CD4-positive, CD25-positive, alpha-beta regulatory T cell (primary cell): ENCODE data around the gene DAGLA. TPM values are rescaled to one million over a fixed set of nuclear protein-coding genes. Genes with fewer than 3 reads are reported as not detected.

Experiments
- ATAC-seq, 2 donors: fragments of 150-1000 bp; cut with Tn5 transposase; one replicate each; pipeline ENCODE4 v1.10.0; 2021; ENCODE audit warnings: low read depth in 2 of 2, moderate number of reproducible peaks in 2 of 2, moderate library complexity in 1 of 2
- DNase-seq, 3 donors: peaks; one replicate each; pipeline versions ENCODE4 v3.0.0 to v3.0.0-alpha.2; 2012 to 2022; ENCODE audit warnings: mixed read lengths in 1 of 3
- H3K27ac ChIP-seq: one replicate; pipeline ENCODE4 v1.7.0; 2013; ENCODE audit warnings: mild to moderate bottlenecking, low read length; ENCODE audit not compliant: insufficient read depth, poor library complexity, severe bottlenecking
- H3K27me3 ChIP-seq: one replicate; pipeline ENCODE4 v1.7.0; 2013; ENCODE audit warnings: low read length; ENCODE audit not compliant: control insufficient read depth, insufficient read depth
- H3K36me3 ChIP-seq: one replicate; pipeline ENCODE4 v1.7.0; 2013; ENCODE audit warnings: mild to moderate bottlenecking, low read length, moderate library complexity; ENCODE audit not compliant: control insufficient read depth, insufficient read depth
- H3K4me1 ChIP-seq: 2 replicates; pipeline ENCODE4 v1.7.0; 2013; ENCODE audit warnings: mild to moderate bottlenecking, low read length; ENCODE audit not compliant: insufficient read depth, control insufficient read depth, poor library complexity, severe bottlenecking
- H3K4me3 ChIP-seq: one replicate; pipeline ENCODE4 v1.7.0; 2013; ENCODE audit warnings: low read depth, mild to moderate bottlenecking, low read length, moderate library complexity
- H3K9me3 ChIP-seq, 2 experiments: 1 replicate in 1 of 2; 2 replicates in 1 of 2; pipeline ENCODE4 v1.7.0; 2013; ENCODE audit warnings: low read length in 2 of 2, mild to moderate bottlenecking in 1 of 2, moderate library complexity in 1 of 2; ENCODE audit not compliant: control insufficient read depth in 2 of 2
- H3K27ac Mint-ChIP-seq, 3 donors: one replicate each; pipeline ENCODE4 v1.8.0; 2020 to 2022; ENCODE audit warnings: mild to moderate bottlenecking in 3 of 3, mixed read lengths in 3 of 3, moderate library complexity in 2 of 3
- H3K27me3 Mint-ChIP-seq: one replicate; pipeline ENCODE4 v1.8.0; 2022; ENCODE audit warnings: mild to moderate bottlenecking, mixed read lengths
- H3K36me3 Mint-ChIP-seq: one replicate; pipeline ENCODE4 v1.8.0; 2020; ENCODE audit warnings: mixed read lengths
- H3K4me1 Mint-ChIP-seq, 4 donors: one replicate each; pipeline ENCODE4 v1.8.0; 2020 to 2022; ENCODE audit warnings: mixed read lengths in 4 of 4, mild to moderate bottlenecking in 1 of 4
- H3K4me3 Mint-ChIP-seq, 4 donors: one replicate each; pipeline ENCODE4 v1.8.0; 2020 to 2022; ENCODE audit warnings: mild to moderate bottlenecking in 4 of 4, mixed read lengths in 4 of 4, moderate library complexity in 3 of 4
- H3K9me3 Mint-ChIP-seq, 7 donors: one replicate each; pipeline ENCODE4 v1.8.0; 2020 to 2022; ENCODE audit warnings: mixed read lengths in 7 of 7, mild to moderate bottlenecking in 3 of 7, moderate library complexity in 2 of 7
- polyA plus RNA-seq, 4 donors: library from polyadenylated mRNA; unstranded; fragments of 300-500 nt; fragmentation: Illumina TruSeq; gene quantifications; one replicate each; pipeline ENCODE4 v1.2.3, GENCODE V29; 2021
- total RNA-seq: library from RNA; stranded (reverse); gene quantifications from one replicate; pipeline ENCODE4 v1.2.3, GENCODE V29; 2022

The DAGLA gene
- total and polyA plus RNA-seq, 5 donors from 2014 or later = 0.08 to 0.94 (median 0.10) TPM; not detected in 2

- no peaks in the 10 kb centered on the region for H3K36me3 ChIP-seq
- no peak overlapping the region for H3K27ac Mint-ChIP-seq
- ATAC-seq (no peak), DNase-seq (no peak)
- H3K4me3 Mint-ChIP-seq = no peak overlapping the region
- peaks cover 2% of the 10 kb centered on the region for H3K27me3 ChIP-seq
- H3K4me3 ChIP-seq = no peak overlapping the region
- H3K27me3 Mint-ChIP-seq = peaks cover 32% of the 10 kb centered on the region
- peaks cover 0 to 2% (median 0%) of the 10 kb centered on the region in 7 donors for H3K9me3 Mint-ChIP-seq
- H3K36me3 Mint-ChIP-seq = no peaks in the 10 kb centered on the region
- H3K9me3 ChIP-seq = no peaks in the 10 kb centered on the region
- peaks cover 0 to 15% (median 4%) of the 10 kb centered on the region in 4 donors for H3K4me1 Mint-ChIP-seq
- no peak overlapping the region for H3K27ac ChIP-seq
- peaks cover 28% of the 10 kb centered on the region for H3K4me1 ChIP-seq
Measured at GRCh38 chr11:61682906-61683675, 2.9 kb downstream of the DAGLA start.

- no peaks in the 10 kb centered on the region for H3K36me3 ChIP-seq
- peaks cover 28% of the 10 kb centered on the region for H3K4me1 ChIP-seq
- Mint-ChIP-seq H3K4me3 (no peak overlapping the region), H3K4me1 (peaks cover 0 to 15% (median 2%) of the 10 kb centered on the region in 4 donors), H3K27me3 (peaks cover 25% of the 10 kb centered on the region), H3K27ac (no peak overlapping the region), H3K9me3 (peaks cover 0 to 2% (median 0%) of the 10 kb centered on the region in 7 donors), H3K36me3 (no peaks in the 10 kb centered on the region)
- peak overlapping the region; percentile 47 for H3K4me3 ChIP-seq
- ATAC-seq (peak in 1 of 2 donors; percentile 32), DNase-seq (peak in 2 of 3 donors; percentile 24 to 75)
- peaks cover 2% of the 10 kb centered on the region for H3K27me3 ChIP-seq
- H3K27ac ChIP-seq = no peak overlapping the region
- H3K9me3 ChIP-seq = no peaks in the 10 kb centered on the region
Measured at GRCh38 chr11:61683961-61684869, 4.0 kb downstream of the DAGLA start.

GRCh38 chr11:61684870-61685616, 4.9 kb downstream of the DAGLA start:
- Mint-ChIP-seq H3K4me3 (peak overlapping the region in 2 of 4 donors; percentile 10 to 20), H3K4me1 (peaks cover 0 to 15% (median 2%) of the 10 kb centered on the region in 4 donors), H3K36me3 (no peaks in the 10 kb centered on the region), H3K27ac (no peak overlapping the region), H3K9me3 (peaks cover 0 to 2% (median 0%) of the 10 kb centered on the region in 7 donors), H3K27me3 (peaks cover 22% of the 10 kb centered on the region)
- Histone ChIP-seq H3K9me3 (no peaks in the 10 kb centered on the region), H3K27me3 (peaks cover 2% of the 10 kb centered on the region), H3K4me1 (peaks cover 25% of the 10 kb centered on the region), H3K27ac (no peak overlapping the region), H3K4me3 (no peak overlapping the region), H3K36me3 (no peaks in the 10 kb centered on the region)
- DNase-seq (no peak), ATAC-seq (no peak)

- no peaks in the 10 kb centered on the region for H3K36me3 ChIP-seq
- ATAC-seq (no peak), DNase-seq (no peak)
Measured at GRCh38 chr11:61685617-61685967, 5.4 kb downstream of the DAGLA start.

GRCh38 chr11:61686066-61686465, 5.9 kb downstream of the DAGLA start:
- no peaks in the 10 kb centered on the region for H3K9me3 ChIP-seq
- peaks cover under 1% of the 10 kb centered on the region for H3K27me3 ChIP-seq
- peaks cover 23% of the 10 kb centered on the region for H3K4me1 ChIP-seq
- Mint-ChIP-seq H3K27me3 (peaks cover 22% of the 10 kb centered on the region), H3K4me3 (no peak overlapping the region), H3K4me1 (peaks cover 0 to 12% (median 0%) of the 10 kb centered on the region in 4 donors), H3K9me3 (peaks cover 0 to 2% (median 0%) of the 10 kb centered on the region in 7 donors), H3K36me3 (no peaks in the 10 kb centered on the region), H3K27ac (peak overlapping the region in 1 of 3 donors; percentile 66)
- H3K36me3 ChIP-seq = no peaks in the 10 kb centered on the region
- DNase-seq = no peak
- H3K4me3 ChIP-seq = no peak overlapping the region
- H3K27ac ChIP-seq = no peak overlapping the region
- ATAC-seq = no peak

More at GRCh38 chr11:61685617-61685967, 5.4 kb downstream of the DAGLA start:
- H3K27me3 ChIP-seq = peaks cover 2% of the 10 kb centered on the region
- H3K4me3 Mint-ChIP-seq = peak overlapping the region in 1 of 4 donors; percentile 20
- H3K27ac ChIP-seq = no peak overlapping the region
- peak overlapping the region in 1 of 3 donors; percentile 66 for H3K27ac Mint-ChIP-seq
- peaks cover 0 to 15% (median 2%) of the 10 kb centered on the region in 4 donors for H3K4me1 Mint-ChIP-seq
- peaks cover 0 to 2% (median 0%) of the 10 kb centered on the region in 7 donors for H3K9me3 Mint-ChIP-seq
- peaks cover 22% of the 10 kb centered on the region for H3K27me3 Mint-ChIP-seq
- H3K4me3 ChIP-seq = no peak overlapping the region
- peaks cover 23% of the 10 kb centered on the region for H3K4me1 ChIP-seq
- no peaks in the 10 kb centered on the region for H3K36me3 Mint-ChIP-seq
- H3K9me3 ChIP-seq = no peaks in the 10 kb centered on the region

GRCh38 chr11:61686469-61686868, 6.3 kb downstream of the DAGLA start:
- Histone ChIP-seq H3K27me3 (no peaks in the 10 kb centered on the region), H3K27ac (no peak overlapping the region), H3K9me3 (no peaks in the 10 kb centered on the region), H3K4me1 (peaks cover 23% of the 10 kb centered on the region), H3K4me3 (no peak overlapping the region), H3K36me3 (no peaks in the 10 kb centered on the region)
- Mint-ChIP-seq H3K4me3 (no peak overlapping the region), H3K27me3 (peaks cover 22% of the 10 kb centered on the region), H3K4me1 (peaks cover 0 to 12% (median 0%) of the 10 kb centered on the region in 4 donors), H3K9me3 (peaks cover 0 to 2% (median 0%) of the 10 kb centered on the region in 7 donors), H3K27ac (no peak overlapping the region), H3K36me3 (no peaks in the 10 kb centered on the region)
- no peak for ATAC-seq
- no peak for DNase-seq

GRCh38 chr11:61687420-61687819, 7.2 kb downstream of the DAGLA start:
- H3K27me3 Mint-ChIP-seq = peaks cover 22% of the 10 kb centered on the region
- Histone ChIP-seq H3K4me1 (peaks cover 23% of the 10 kb centered on the region), H3K27ac (no peak overlapping the region), H3K27me3 (no peaks in the 10 kb centered on the region), H3K9me3 (no peaks in the 10 kb centered on the region), H3K4me3 (no peak overlapping the region), H3K36me3 (no peaks in the 10 kb centered on the region)
- peaks cover 0 to 2% (median 0%) of the 10 kb centered on the region in 7 donors for H3K9me3 Mint-ChIP-seq
- peaks cover 0 to 8% (median 0%) of the 10 kb centered on the region in 4 donors for H3K4me1 Mint-ChIP-seq
- no peaks in the 10 kb centered on the region for H3K36me3 Mint-ChIP-seq
- DNase-seq = no peak
- no peak for ATAC-seq
- H3K4me3 Mint-ChIP-seq = no peak overlapping the region
- H3K27ac Mint-ChIP-seq = peak overlapping the region in 2 of 3 donors; percentile 48 to 83
